Measurements from ENCODE around the gene CTXN2.
A peak's percentile ranks its signal among the peaks of the same experiment; 100 is the strongest.

CTXN2 gene

DNA sequence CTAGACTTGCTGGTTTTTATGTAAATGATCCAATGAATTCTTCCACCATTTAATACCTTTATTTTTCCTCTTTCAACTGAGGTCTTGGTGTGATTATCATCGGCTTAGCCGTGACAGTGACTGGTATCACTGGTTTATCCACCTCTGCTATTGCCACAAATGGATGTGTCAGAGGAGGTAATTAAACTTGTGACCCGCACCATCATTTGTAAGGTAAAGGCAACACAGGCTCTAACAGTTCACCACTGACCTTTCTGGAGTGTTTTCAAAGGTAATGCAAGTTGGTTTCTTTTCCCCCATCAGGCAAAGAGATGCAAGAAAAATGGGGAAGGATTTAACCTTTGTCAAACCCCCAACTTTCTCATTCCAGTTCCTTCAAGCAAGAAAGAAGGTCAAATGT, 34.3 kb downstream of the CTXN2 start:
- no peak for DNase-seq

DNA sequence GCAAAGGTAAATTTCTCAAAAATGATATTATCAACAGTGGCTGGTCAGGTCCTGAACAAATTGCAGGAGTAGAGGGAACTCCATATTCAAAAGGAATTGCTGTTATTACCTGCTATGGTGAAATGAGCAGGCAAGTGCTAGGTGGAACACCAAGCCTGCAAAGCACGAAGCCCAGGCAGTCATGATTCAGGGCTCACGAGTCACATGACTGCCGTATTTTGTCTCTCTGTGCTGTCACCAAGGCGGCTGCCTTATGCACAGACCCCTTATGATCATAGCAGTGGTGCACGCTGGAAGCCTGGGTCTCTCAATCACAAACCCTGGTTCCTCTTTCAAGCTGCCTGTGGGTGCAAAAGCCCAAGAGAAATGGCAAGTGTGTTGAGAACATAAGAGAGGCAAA, 39.0 kb downstream of the CTXN2 start:
- DNase-seq, result no peak

DNA sequence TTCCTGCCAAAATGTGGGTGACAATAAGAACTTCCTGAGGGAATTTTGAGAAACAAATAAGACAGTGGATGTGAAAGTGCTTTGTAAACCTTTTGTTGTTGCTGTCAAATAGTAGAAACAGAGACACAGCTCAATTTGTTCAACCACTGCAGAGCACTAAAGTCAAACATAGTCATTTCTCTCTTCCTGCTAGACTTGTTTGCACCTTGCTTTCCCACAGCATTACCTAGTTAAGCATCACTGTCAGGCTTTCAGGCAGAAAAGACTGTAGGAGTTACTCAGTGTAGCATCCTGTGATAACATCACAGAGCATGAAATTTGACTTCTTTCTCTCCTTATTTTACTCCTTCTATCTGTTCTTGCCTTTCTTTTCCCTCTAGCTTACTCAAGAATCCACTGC, 41.8 kb downstream of the CTXN2 start:
- DNase-seq, result peak; percentile 7

DNA sequence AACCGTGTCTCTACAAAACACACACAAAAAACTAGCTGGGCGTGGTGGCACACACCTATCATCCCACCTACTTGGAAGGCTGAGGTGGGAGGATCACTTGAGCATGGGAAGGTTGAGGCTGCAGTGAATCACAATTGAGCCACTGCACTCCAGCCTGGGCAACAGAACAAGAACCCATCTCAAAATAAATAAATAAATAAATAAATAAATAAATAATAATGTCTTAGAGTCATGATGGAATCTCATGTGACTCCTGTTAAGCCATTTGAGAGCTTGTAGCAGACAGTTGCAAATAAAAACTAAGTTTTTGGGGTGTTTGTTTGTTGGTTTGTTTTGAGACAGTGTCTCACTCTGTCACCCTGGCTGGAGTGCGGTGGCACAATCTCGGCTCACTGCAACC, 47.9 kb downstream of the CTXN2 start:
- no peak for DNase-seq

DNA sequence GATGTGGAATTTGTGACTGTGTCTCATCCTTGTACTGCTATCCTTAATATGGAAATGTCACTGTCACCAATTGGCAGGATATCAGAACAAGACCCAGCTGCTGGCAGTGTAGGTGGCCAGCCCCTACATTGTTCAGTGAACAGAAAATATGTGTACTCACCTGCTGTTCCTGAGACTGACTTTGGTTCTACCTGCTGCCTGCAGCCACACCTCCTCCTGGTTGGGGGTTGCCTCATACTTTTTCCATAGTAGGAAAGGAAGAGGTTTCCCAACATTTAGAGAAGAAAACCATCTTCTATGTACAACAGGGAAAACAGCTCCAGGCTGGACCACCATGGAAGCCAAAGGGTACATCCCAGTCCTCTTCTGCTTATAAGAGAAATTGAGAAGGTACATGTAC, 50.5 kb downstream of the CTXN2 start:
- no peak for DNase-seq

DNA sequence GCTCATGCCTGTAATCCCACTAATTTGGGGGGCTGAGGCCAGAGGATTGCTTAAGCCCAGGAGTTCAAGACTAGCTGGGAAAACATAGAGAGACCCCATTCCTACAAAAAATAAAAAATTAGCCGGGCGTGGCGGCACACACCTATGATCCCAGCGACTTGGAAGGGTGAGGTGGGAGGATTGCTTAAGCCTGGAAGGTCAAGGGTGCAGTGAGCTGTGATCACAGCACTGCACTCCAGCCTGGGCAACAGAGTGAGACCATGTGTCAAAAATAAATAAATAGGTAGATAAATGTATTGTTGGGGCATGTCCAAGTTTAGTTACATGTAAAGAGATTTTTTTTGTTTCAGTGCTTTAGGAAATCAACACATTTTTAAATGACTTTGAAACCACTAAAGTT, 51.1 kb downstream of the CTXN2 start:
- DNase-seq, result no peak

DNA sequence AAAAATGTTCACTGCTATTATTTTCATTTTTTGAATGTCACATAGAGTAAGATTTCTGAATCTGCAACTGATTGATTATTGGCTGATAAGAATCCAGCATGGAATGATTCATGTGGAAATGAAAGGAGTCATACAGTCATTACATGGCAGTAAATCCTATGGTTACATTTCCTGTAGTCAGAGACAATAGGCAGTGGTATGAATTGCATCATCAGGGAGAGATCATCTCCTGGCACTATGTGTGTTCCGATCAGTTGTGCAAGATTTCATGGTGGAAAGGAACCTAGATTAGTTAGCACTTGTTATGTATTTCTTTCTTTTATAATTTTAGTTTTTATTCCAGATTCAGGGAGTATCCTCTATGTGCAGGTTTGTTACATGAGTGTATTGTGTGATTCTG, 53.5 kb downstream of the CTXN2 start:
- DNase-seq, result no peak

DNA sequence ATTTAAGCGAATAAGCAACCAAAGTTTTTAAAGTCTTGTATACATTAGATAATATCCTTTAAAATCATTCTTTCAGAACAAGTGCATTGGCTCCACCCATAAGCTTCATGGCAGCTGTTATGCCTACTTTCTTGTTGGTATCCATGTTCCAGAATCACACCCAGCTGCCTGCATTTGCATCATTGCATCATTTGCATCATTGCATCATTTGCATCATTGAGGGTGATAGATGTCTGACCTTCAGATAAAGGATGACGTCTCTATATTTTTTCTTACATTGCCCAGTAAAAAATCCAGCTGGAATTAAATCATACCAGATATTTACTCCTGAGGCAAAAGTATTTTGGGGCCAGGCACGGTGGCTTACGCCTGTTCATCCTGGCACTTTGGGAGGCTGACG, 56.9 kb downstream of the CTXN2 start:
- no peak for DNase-seq

DNA sequence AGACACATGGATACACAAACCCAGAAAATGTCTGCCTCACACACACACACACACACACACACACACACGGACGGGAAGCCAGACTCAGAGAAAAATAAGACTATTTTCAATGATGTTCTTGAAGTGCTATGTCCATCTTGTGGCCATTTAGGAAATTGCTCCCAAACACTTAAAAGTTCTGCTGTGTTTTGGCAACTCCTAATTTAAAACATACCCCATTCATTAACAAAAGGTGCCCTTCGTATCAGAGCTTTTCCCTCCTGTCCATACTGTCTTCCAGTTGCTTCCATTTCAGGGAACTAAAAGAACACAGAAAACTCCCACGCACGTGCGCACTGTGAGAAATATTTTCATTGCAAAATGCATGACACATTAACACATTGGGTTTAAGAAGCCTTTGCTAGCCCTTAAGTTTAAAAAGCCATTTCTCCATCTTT, 59.2 kb downstream of the CTXN2 start:
- peak; percentile 40 for DNase-seq

DNA sequence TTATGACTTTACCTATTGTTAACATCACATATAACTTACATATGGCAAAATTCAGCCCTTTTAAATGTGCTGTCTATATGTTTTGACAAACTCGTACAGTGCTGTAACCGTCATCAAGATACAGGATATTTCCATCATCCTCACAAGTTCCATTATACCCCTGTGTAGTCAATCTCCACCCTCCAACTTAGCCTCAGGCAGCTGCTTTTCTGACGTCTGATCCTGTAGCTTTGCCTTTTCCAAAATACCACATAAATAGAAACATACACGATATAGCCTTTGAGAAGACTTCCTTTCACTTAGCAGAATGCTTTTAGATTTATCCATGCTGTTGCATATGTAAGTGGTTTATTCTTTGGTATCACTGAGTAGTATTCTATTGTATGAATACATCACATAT, 61.7 kb downstream of the CTXN2 start:
- no peak for DNase-seq

All from activated CD4-positive, alpha-beta T cell treated with anti-CD3 and anti-CD28 coated beads, Interleukin-2, Interleukin-6, amounts not matched to agents 100 ng/mL and 50 ng/mL, durations not matched to agents 16 hours and 8 hours (primary cell).